Stomach (tissue), 4 donors: ENCODE measurements around the gene GPR65.

Experiments
- EP300 ChIP-seq: sonication (generic); formaldehyde crosslinking; IDR thresholded peaks from one replicate; pipeline ENCODE4 v1.6.1; 2017; ENCODE audit warnings: antibody characterized with exemption
- POLR2A ChIP-seq, 4 donors: fragments of 450-650 bp; IDR thresholded peaks; one replicate each; pipeline ENCODE4 v1.6.1; 2016; ENCODE audit warnings: antibody characterized with exemption in 4 of 4, control low read depth in 2 of 4, mild to moderate bottlenecking in 1 of 4, moderate library complexity in 1 of 4
- POLR2AphosphoS5 ChIP-seq, 3 donors: sonication (generic); formaldehyde crosslinking; IDR thresholded peaks; one replicate each; pipeline ENCODE4 v1.6.1; 2016; ENCODE audit warnings: antibody characterized with exemption in 3 of 3
- TF ChIP-seq, protein P1 (sequence below), 7 experiments: fragments of 450-650 bp in 4 of 7; fragments of 200-600 bp in 3 of 7; sonication (generic) in 3 of 7; IDR thresholded peaks; one replicate each; pipeline ENCODE4 v1.5.1; 2016 to 2019; ENCODE audit warnings: antibody characterized with exemption in 7 of 7, control low read depth in 2 of 7, mild to moderate bottlenecking in 1 of 7

DNA sequence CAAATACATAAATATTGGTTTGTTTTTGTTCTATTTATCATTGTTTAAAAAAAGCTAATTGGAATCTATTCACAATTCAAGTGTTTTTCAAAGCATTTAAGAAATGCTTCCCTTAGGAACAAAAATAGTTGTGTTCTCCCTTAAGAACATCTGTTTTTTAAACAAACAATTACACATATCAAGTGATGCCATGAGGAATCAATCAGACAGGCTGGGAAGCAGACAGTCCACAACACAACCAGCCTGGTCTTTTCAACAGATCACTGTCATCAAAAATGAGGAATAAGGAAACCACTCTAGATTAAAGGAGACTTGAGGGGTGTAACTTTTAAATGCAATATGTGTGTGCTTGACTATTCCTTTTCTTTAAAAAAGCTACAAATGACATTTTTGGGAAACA, 37.4 kb upstream of the GPR65 start:
- TF ChIP-seq, protein P1, sequence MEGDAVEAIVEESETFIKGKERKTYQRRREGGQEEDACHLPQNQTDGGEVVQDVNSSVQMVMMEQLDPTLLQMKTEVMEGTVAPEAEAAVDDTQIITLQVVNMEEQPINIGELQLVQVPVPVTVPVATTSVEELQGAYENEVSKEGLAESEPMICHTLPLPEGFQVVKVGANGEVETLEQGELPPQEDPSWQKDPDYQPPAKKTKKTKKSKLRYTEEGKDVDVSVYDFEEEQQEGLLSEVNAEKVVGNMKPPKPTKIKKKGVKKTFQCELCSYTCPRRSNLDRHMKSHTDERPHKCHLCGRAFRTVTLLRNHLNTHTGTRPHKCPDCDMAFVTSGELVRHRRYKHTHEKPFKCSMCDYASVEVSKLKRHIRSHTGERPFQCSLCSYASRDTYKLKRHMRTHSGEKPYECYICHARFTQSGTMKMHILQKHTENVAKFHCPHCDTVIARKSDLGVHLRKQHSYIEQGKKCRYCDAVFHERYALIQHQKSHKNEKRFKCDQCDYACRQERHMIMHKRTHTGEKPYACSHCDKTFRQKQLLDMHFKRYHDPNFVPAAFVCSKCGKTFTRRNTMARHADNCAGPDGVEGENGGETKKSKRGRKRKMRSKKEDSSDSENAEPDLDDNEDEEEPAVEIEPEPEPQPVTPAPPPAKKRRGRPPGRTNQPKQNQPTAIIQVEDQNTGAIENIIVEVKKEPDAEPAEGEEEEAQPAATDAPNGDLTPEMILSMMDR (IDR thresholded peaks at IDR 0.05), result no peak
- TF ChIP-seq POLR2A (IDR thresholded peaks at IDR 0.05) (no peak), POLR2AphosphoS5 (IDR thresholded peaks at IDR 0.05) (no peak), EP300 (no peak)
